ENCODE measurements around the gene AP1S1. TPM values are rescaled to one million over a fixed set of nuclear protein-coding genes. Genes with fewer than 3 reads are reported as not detected.
A peak's percentile ranks its signal among the peaks of the same experiment; 100 is the strongest.
"Not testable (repeated sequence)": the region's sequence is repeated elsewhere in the genome, so short reads cannot be mapped to it uniquely, and the experiment has no call there.

Gene AP1S1
- 100 to 1,000 TPM in 1 of 5 donors, 10 to 100 TPM in 4; 77.4 to 100 (median 82.7) TPM for polyA plus RNA-seq (ENCODE audit: insufficient read depth in 1 of 5, insufficient read length in 5 of 5, low replicate concordance in 1 of 5)
- long read RNA-seq, donor 1, transcript AP1S1-201 (5 exons, 1,303 nt) = major isoform, 46 of 62 reads
- long read RNA-seq, donor 1, partial matches to known transcripts = 12 of 62 reads
- long read RNA-seq, donor 1, other reads (novel, unspliced or antisense) = 0 of 62 reads
- long read RNA-seq, donor 2, transcript AP1S1-201 (5 exons, 1,303 nt) = major isoform, 25 of 40 reads
- long read RNA-seq, donor 2, transcript AP1S1-205 (5 exons, 779 nt) = minor isoform, 5 of 40 reads
- long read RNA-seq, donor 2, partial matches to known transcripts = 7 of 40 reads
- long read RNA-seq, donor 2, other reads (novel, unspliced or antisense) = 0 of 40 reads
- long read RNA-seq, donor 3, transcript AP1S1-201 (5 exons, 1,303 nt) = major isoform, 19 of 50 reads
- long read RNA-seq, donor 3, partial matches to known transcripts = 30 of 50 reads
- long read RNA-seq, donor 3, other reads (novel, unspliced or antisense) = 0 of 50 reads
- long read RNA-seq, donor 4, transcript AP1S1-201 (5 exons, 1,303 nt) = major isoform, 11 of 17 reads
- long read RNA-seq, donor 4, partial matches to known transcripts = 5 of 17 reads
- long read RNA-seq, donor 4, other reads (novel, unspliced or antisense) = 0 of 17 reads
- long read RNA-seq, donor 5, transcript AP1S1-201 (5 exons, 1,303 nt) = major isoform, 43 of 57 reads
- long read RNA-seq, donor 5, partial matches to known transcripts = 11 of 57 reads
- long read RNA-seq, donor 5, other reads (novel, unspliced or antisense) = 0 of 57 reads
- long read RNA-seq, donor 6, transcript AP1S1-202 (5 exons, 573 nt) = minor isoform, 6 of 59 reads
- long read RNA-seq, donor 6, transcript AP1S1-201 (5 exons, 1,303 nt) = major isoform, 36 of 59 reads
- long read RNA-seq, donor 6, partial matches to known transcripts = 14 of 59 reads
- long read RNA-seq, donor 6, other reads (novel, unspliced or antisense) = 0 of 59 reads
- long read RNA-seq, donor 7, transcript AP1S1-201 (5 exons, 1,303 nt) = major isoform, 56 of 77 reads
- long read RNA-seq, donor 7, partial matches to known transcripts = 21 of 77 reads
- long read RNA-seq, donor 7, other reads (novel, unspliced or antisense) = 0 of 77 reads
- long read RNA-seq, donor 8, transcript AP1S1-201 (5 exons, 1,303 nt) = major isoform, 7 of 20 reads
- long read RNA-seq, donor 8, partial matches to known transcripts = 11 of 20 reads
- long read RNA-seq, donor 8, other reads (novel, unspliced or antisense) = 0 of 20 reads

GRCh38 chr7:101153969-101154692, at the start of gene AP1S1:
TSS of gene AP1S1 (plus strand) at chr7:101154476. CDS start at chr7:101154515, 39 bp downstream.
- DNase-seq = peak; percentile 93

GRCh38 chr7:101104799-101105198, 49.5 kb upstream of the AP1S1 start:
- DNase-seq = no peak

GRCh38 chr7:101105248-101105647, 49.0 kb upstream of the AP1S1 start:
- DNase-seq = not testable (repeated sequence)

- DNase-seq = no peak
These were observed 47.9 kb upstream of the AP1S1 start for GRCh38 chr7:101106386-101106785.

GRCh38 chr7:101108330-101108857, 45.9 kb upstream of the AP1S1 start:
- no peak for DNase-seq

GRCh38 chr7:101108961-101109360, 45.3 kb upstream of the AP1S1 start:
- no peak for DNase-seq

- DNase-seq = no peak
These were observed 44.9 kb upstream of the AP1S1 start for GRCh38 chr7:101109368-101109767.

GRCh38 chr7:101111261-101111660, 43.0 kb upstream of the AP1S1 start:
- DNase-seq = no peak

- no peak for DNase-seq
These were observed 42.0 kb upstream of the AP1S1 start for GRCh38 chr7:101112233-101112632.

GRCh38 chr7:101113140-101113539, 41.1 kb upstream of the AP1S1 start:
- DNase-seq = not testable (repeated sequence)

- no peak for DNase-seq
These were observed 40.4 kb upstream of the AP1S1 start for GRCh38 chr7:101113836-101114235.

- DNase-seq = no peak
These were observed 39.8 kb upstream of the AP1S1 start for GRCh38 chr7:101114492-101114891.

- no peak for DNase-seq
These were observed 39.1 kb upstream of the AP1S1 start for GRCh38 chr7:101115215-101115614.

- no peak for DNase-seq
These were observed 37.4 kb upstream of the AP1S1 start for GRCh38 chr7:101116898-101117297.

- no peak for DNase-seq
These were observed 35.4 kb upstream of the AP1S1 start for GRCh38 chr7:101118856-101119255.

- no peak for DNase-seq
These were observed 34.4 kb upstream of the AP1S1 start for GRCh38 chr7:101119876-101120275.

- no peak for DNase-seq
These were observed 34.0 kb upstream of the AP1S1 start for GRCh38 chr7:101120315-101120714.

- DNase-seq = not testable (repeated sequence)
These were observed 32.7 kb upstream of the AP1S1 start for GRCh38 chr7:101121631-101121990.

- DNase-seq = peak; percentile 72 to 73
These were observed 32.0 kb upstream of the AP1S1 start for GRCh38 chr7:101121991-101122932.

Data from right lung (tissue), 10 donors.